ENCODE measurements around the gene EID2B. TPM values are rescaled to one million over a fixed set of nuclear protein-coding genes. Genes with fewer than 3 reads are reported as not detected.

The EID2B gene
- total and polyA plus RNA-seq, 10 of the 15 experiments (the other 5 are each of a cell fraction or from before 2014, with no cell fraction given), result 2.9 to 10.1 (median 5.0) TPM

GRCh38 chr19:39481676-39482075 is 51.0 kb downstream of the EID2B start (continued):
- no peak for TF ChIP-seq POLR2AphosphoS2 (IDR thresholded peaks at IDR 0.05; ENCODE audit: low read depth, low read length)
- TF ChIP-seq CHD2 (IDR thresholded peaks at IDR 0.05; ENCODE audit: borderline replicate concordance, low read depth, low read length), result no peak

- FAIRE-seq (peak; percentile 7), ATAC-seq (peak; percentile 14; the same call in 2 of the 3 replicates), DNase-seq (ENCODE audit: low read depth, low spot score) (no peak)
- H3K27ac ChIP-seq (ENCODE audit: control insufficient read depth, insufficient read depth), result peak overlapping the region; percentile 91
- peaks cover 6 to 11% of the 10 kb centered on the region in 2 experiments; a peak in 3 of 4 replicates for H3K36me3 ChIP-seq (ENCODE audit: control insufficient read depth in 2 of 2, insufficient read depth in 2 of 2, low read length in 1 of 2)
- H3K9me3 ChIP-seq (replicated peaks; ENCODE audit: control insufficient read depth, insufficient read depth, low read length), result no peaks in the 10 kb centered on the region
- H3K4me1 ChIP-seq (ENCODE audit: control insufficient read depth, insufficient read depth, low read length), result peaks cover 6% of the 10 kb centered on the region
- POLR2A ChIA-PET, result interaction anchor here (0.7 kb wide), 3 partner anchors 36 to 52 kb away, joined by 3 to 5 read pairs (median 4); partner anchors contain the start of genes EID2B, RPS16 and SUPT5H
- H2AFZ ChIP-seq (ENCODE audit: control insufficient read depth, low read depth, low read length), result peak overlapping the region; percentile 83
- H4K20me1 ChIP-seq (ENCODE audit: control insufficient read depth, insufficient read depth), result no peaks in the 10 kb centered on the region
- peaks cover 22% of the 10 kb centered on the region for H3K79me2 ChIP-seq (ENCODE audit: control insufficient read depth, insufficient read depth, low read length)
- in situ Hi-C loops (cut with MboI) (no loop called here), intact Hi-C loops (cut with micrococcal nuclease; ENCODE audit: unreplicated experiment) (no loop called here)
- H3K4me3 ChIP-seq, result peak overlapping the region; percentile 87
- H3K9ac ChIP-seq (ENCODE audit: control insufficient read depth, insufficient read depth, low read length), result peak overlapping the region; percentile 96
- 0% methylated on average over 12 of the region's 12 CpGs for WGBS (ENCODE audit: insufficient coverage, insufficient replicate concordance, low lambda C conversion rate, missing lambda C conversion rate)
- SMC1A ChIA-PET (ENCODE audit: uncharacterized antibody, unreplicated experiment), result no interaction called here
- TF ChIP-seq HDGF (IDR thresholded peaks at IDR 0.05) (no peak), STAT1 (conservative IDR thresholded peaks at IDR 0.05) (0 out of 2 replicates have a peak, but pooled peaks have one; percentile 2)
- RAD21 ChIA-PET (ENCODE audit: unreplicated experiment), result interaction anchor here (0.6 to 0.9 kb wide), 2 partner anchors 9 to 45 kb away, joined by 3 read pairs; partner anchors contain the start of gene RPS16
- peak overlapping the region; percentile 93 for H3K4me2 ChIP-seq (ENCODE audit: control insufficient read depth, insufficient read depth)
- no TSS peak for BruUV-seq (replicated peaks)
- CTCF ChIA-PET, result no interaction called here
- no peaks in the 10 kb centered on the region for H3K27me3 ChIP-seq (replicated peaks in 1 of 2; ENCODE audit: control insufficient read depth in 2 of 2, insufficient read depth in 2 of 2, low read length in 1 of 2)
These were observed 51.5 kb downstream of the EID2B start for GRCh38 chr19:39481229-39481545.

Other genes with a start within 250 kb of the EID2B start
Only the 7 nearest of the 19 such genes appear.
- gene RPS16, start 96.9 kb downstream of the EID2B start, total RNA-seq (2014; rRNA removed), result 1,897 and 2,276 TPM in 2 replicates
- gene RPS16, start 96.9 kb downstream of the EID2B start, total RNA-seq (2014; rRNA removed; fragmentation: Illumina TruSeq; extraction: Trizol), result 144 and 148 TPM in 2 replicates
- 3,603 and 3,713 TPM in 2 replicates for gene RPS16, start 96.9 kb downstream of the EID2B start, total RNA-seq (2021)
- 1,202 and 1,881 TPM in 2 replicates for gene RPS16, start 96.9 kb downstream of the EID2B start, polyA plus RNA-seq (2011; rRNA removed)
- gene RPS16, start 96.9 kb downstream of the EID2B start, polyA plus RNA-seq (2014; fragmentation: Illumina TruSeq; extraction: Trizol), result 1,250 and 2,410 TPM in 2 replicates
- 1,000 to 10,000 TPM; 3,810 to 4,177 TPM for gene RPS16, start 96.9 kb downstream of the EID2B start, polyA plus RNA-seq (2014; fragmentation: Nextera tagmentation; extraction: Ambion mirVana)
- gene RPS16, start 96.9 kb downstream of the EID2B start, polyA plus RNA-seq (2014; rRNA removed), result 4,404 and 4,810 TPM in 2 replicates
- 1,000 to 10,000 TPM; 1,821 to 1,829 TPM for gene RPS16, start 96.9 kb downstream of the EID2B start, polyA plus RNA-seq (2016; fragmentation: Nextera tagmentation; extraction: Ambion mirVana)
- gene SUPT5H, start 87.3 kb downstream of the EID2B start, total RNA-seq (2014; rRNA removed), result 87.8 and 93.6 TPM in 2 replicates
- 48.9 and 51.5 TPM in 2 replicates for gene SUPT5H, start 87.3 kb downstream of the EID2B start, total RNA-seq (2014; rRNA removed; fragmentation: Illumina TruSeq; extraction: Trizol)
- 119 and 138 TPM in 2 replicates for gene SUPT5H, start 87.3 kb downstream of the EID2B start, total RNA-seq (2021)
- gene SUPT5H, start 87.3 kb downstream of the EID2B start, polyA plus RNA-seq (2011; rRNA removed), result 43.2 and 64.5 TPM in 2 replicates
- gene SUPT5H, start 87.3 kb downstream of the EID2B start, polyA plus RNA-seq (2014; fragmentation: Illumina TruSeq; extraction: Trizol), result 58.7 and 88.1 TPM in 2 replicates
- 10 to 100 TPM; 27.2 to 75.0 TPM for gene SUPT5H, start 87.3 kb downstream of the EID2B start, polyA plus RNA-seq (2014; fragmentation: Nextera tagmentation; extraction: Ambion mirVana)
- gene SUPT5H, start 87.3 kb downstream of the EID2B start, polyA plus RNA-seq (2014; rRNA removed), result 79.1 and 87.0 TPM in 2 replicates
- gene SUPT5H, start 87.3 kb downstream of the EID2B start, polyA plus RNA-seq (2016; fragmentation: Nextera tagmentation; extraction: Ambion mirVana), result 100 to 1,000 TPM; 188 to 194 TPM
- gene TIMM50, start 52.0 kb downstream of the EID2B start, total RNA-seq (2014; rRNA removed), result 106 and 113 TPM in 2 replicates
- 55.9 and 59.3 TPM in 2 replicates for gene TIMM50, start 52.0 kb downstream of the EID2B start, total RNA-seq (2014; rRNA removed; fragmentation: Illumina TruSeq; extraction: Trizol)
- gene TIMM50, start 52.0 kb downstream of the EID2B start, total RNA-seq (2021), result 92.0 and 95.5 TPM in 2 replicates
- 93.2 and 106 TPM in 2 replicates for gene TIMM50, start 52.0 kb downstream of the EID2B start, polyA plus RNA-seq (2011; rRNA removed)
- 43.7 and 68.4 TPM in 2 replicates for gene TIMM50, start 52.0 kb downstream of the EID2B start, polyA plus RNA-seq (2014; fragmentation: Illumina TruSeq; extraction: Trizol)
- gene TIMM50, start 52.0 kb downstream of the EID2B start, polyA plus RNA-seq (2014; fragmentation: Nextera tagmentation; extraction: Ambion mirVana), result 10 to 100 TPM; 15.6 to 34.7 TPM
- gene TIMM50, start 52.0 kb downstream of the EID2B start, polyA plus RNA-seq (2014; rRNA removed), result 109 and 112 TPM in 2 replicates
- 100 to 1,000 TPM; 133 to 146 TPM for gene TIMM50, start 52.0 kb downstream of the EID2B start, polyA plus RNA-seq (2016; fragmentation: Nextera tagmentation; extraction: Ambion mirVana)
- gene DLL3, start 33.9 kb downstream of the EID2B start, total RNA-seq (2014; rRNA removed), result 1.5 and 2.0 TPM in 2 replicates
- 0.36 and 0.41 TPM in 2 replicates for gene DLL3, start 33.9 kb downstream of the EID2B start, total RNA-seq (2014; rRNA removed; fragmentation: Illumina TruSeq; extraction: Trizol)
- gene DLL3, start 33.9 kb downstream of the EID2B start, total RNA-seq (2021), result 0.93 and 1.3 TPM in 2 replicates
- gene DLL3, start 33.9 kb downstream of the EID2B start, polyA plus RNA-seq (2011; rRNA removed), result 0.58 and 0.64 TPM in 2 replicates
- gene DLL3, start 33.9 kb downstream of the EID2B start, polyA plus RNA-seq (2014; fragmentation: Illumina TruSeq; extraction: Trizol), result 0.06 and 0.22 TPM in 2 replicates
- gene DLL3, start 33.9 kb downstream of the EID2B start, polyA plus RNA-seq (2014; fragmentation: Nextera tagmentation; extraction: Ambion mirVana), result under 1 TPM; 0.18 to 0.57 TPM
- 1.5 and 1.9 TPM in 2 replicates for gene DLL3, start 33.9 kb downstream of the EID2B start, polyA plus RNA-seq (2014; rRNA removed)
- 1 to 10 TPM; 1.4 to 1.6 TPM for gene DLL3, start 33.9 kb downstream of the EID2B start, polyA plus RNA-seq (2016; fragmentation: Nextera tagmentation; extraction: Ambion mirVana)
- not detected in 2 replicates for gene SELENOV, start 17.7 kb downstream of the EID2B start, total RNA-seq (2014; rRNA removed)
- not detected in 2 replicates for gene SELENOV, start 17.7 kb downstream of the EID2B start, total RNA-seq (2014; rRNA removed; fragmentation: Illumina TruSeq; extraction: Trizol)
- gene SELENOV, start 17.7 kb downstream of the EID2B start, total RNA-seq (2021), result not detected in 2 replicates
- not detected in 2 replicates for gene SELENOV, start 17.7 kb downstream of the EID2B start, polyA plus RNA-seq (2011; rRNA removed)
- not detected in 2 replicates for gene SELENOV, start 17.7 kb downstream of the EID2B start, polyA plus RNA-seq (2014; fragmentation: Illumina TruSeq; extraction: Trizol)
- gene SELENOV, start 17.7 kb downstream of the EID2B start, polyA plus RNA-seq (2014; fragmentation: Nextera tagmentation; extraction: Ambion mirVana), result not detected
- gene SELENOV, start 17.7 kb downstream of the EID2B start, polyA plus RNA-seq (2014; rRNA removed), result not detected in 2 replicates
- not detected for gene SELENOV, start 17.7 kb downstream of the EID2B start, polyA plus RNA-seq (2016; fragmentation: Nextera tagmentation; extraction: Ambion mirVana)
- gene EID2, start 7.3 kb upstream of the EID2B start, total RNA-seq (2014; rRNA removed), result 9.0 and 11.3 TPM in 2 replicates
- 5.9 and 7.0 TPM in 2 replicates for gene EID2, start 7.3 kb upstream of the EID2B start, total RNA-seq (2014; rRNA removed; fragmentation: Illumina TruSeq; extraction: Trizol)
- 9.6 and 9.7 TPM in 2 replicates for gene EID2, start 7.3 kb upstream of the EID2B start, total RNA-seq (2021)
- gene EID2, start 7.3 kb upstream of the EID2B start, polyA plus RNA-seq (2011; rRNA removed), result 4.8 and 7.2 TPM in 2 replicates
- gene EID2, start 7.3 kb upstream of the EID2B start, polyA plus RNA-seq (2014; fragmentation: Illumina TruSeq; extraction: Trizol), result 5.8 and 7.0 TPM in 2 replicates
- gene EID2, start 7.3 kb upstream of the EID2B start, polyA plus RNA-seq (2014; fragmentation: Nextera tagmentation; extraction: Ambion mirVana), result 1 to 10 TPM; 2.7 to 4.4 TPM
- gene EID2, start 7.3 kb upstream of the EID2B start, polyA plus RNA-seq (2014; rRNA removed), result 11.4 and 15.5 TPM in 2 replicates
- 10 to 100 TPM in 1 of 2 experiments, 1 to 10 TPM in 1; 1.6 to 10.4 TPM for gene EID2, start 7.3 kb upstream of the EID2B start, polyA plus RNA-seq (2016; fragmentation: Nextera tagmentation; extraction: Ambion mirVana)
- gene LGALS13, start 69.7 kb upstream of the EID2B start, total RNA-seq (2014; rRNA removed), result not detected in 2 replicates
- gene LGALS13, start 69.7 kb upstream of the EID2B start, total RNA-seq (2014; rRNA removed; fragmentation: Illumina TruSeq; extraction: Trizol), result not detected in 2 replicates
- not detected in 2 replicates for gene LGALS13, start 69.7 kb upstream of the EID2B start, total RNA-seq (2021)
- gene LGALS13, start 69.7 kb upstream of the EID2B start, polyA plus RNA-seq (2011; rRNA removed), result not detected in 2 replicates
- not detected in 2 replicates for gene LGALS13, start 69.7 kb upstream of the EID2B start, polyA plus RNA-seq (2014; fragmentation: Illumina TruSeq; extraction: Trizol)
- gene LGALS13, start 69.7 kb upstream of the EID2B start, polyA plus RNA-seq (2014; fragmentation: Nextera tagmentation; extraction: Ambion mirVana), result not detected
- gene LGALS13, start 69.7 kb upstream of the EID2B start, polyA plus RNA-seq (2014; rRNA removed), result not detected in 2 replicates
- gene LGALS13, start 69.7 kb upstream of the EID2B start, polyA plus RNA-seq (2016; fragmentation: Nextera tagmentation; extraction: Ambion mirVana), result not detected